Vagina (tissue), 2 donors: ENCODE measurements around the gene VSIG4.

Source experiments
- CTCF ChIP-seq, 3 experiments: fragments of 450-650 bp in 2 of 3; fragments of 200-600 bp in 1 of 3; sonication (generic) in 1 of 3; IDR thresholded peaks; one replicate each; pipeline ENCODE4 v1.5.1; 2017 to 2019; ENCODE audit warnings: antibody characterized with exemption in 3 of 3, mild to moderate bottlenecking in 2 of 3, moderate library complexity in 2 of 3
- POLR2A ChIP-seq, 2 donors: fragments of 450-650 bp; IDR thresholded peaks; one replicate each; pipeline ENCODE4 v1.6.1; 2017; ENCODE audit warnings: antibody characterized with exemption in 2 of 2, mild to moderate bottlenecking in 2 of 2, moderate library complexity in 2 of 2
- POLR2AphosphoS5 ChIP-seq, 2 donors: sonication (generic); formaldehyde crosslinking; IDR thresholded peaks; one replicate each; pipeline ENCODE4 v1.9.0; 2017; ENCODE audit warnings: antibody characterized with exemption in 2 of 2, mild to moderate bottlenecking in 2 of 2, low read depth in 1 of 2; ENCODE audit not compliant: insufficient read depth in 1 of 2

DNA sequence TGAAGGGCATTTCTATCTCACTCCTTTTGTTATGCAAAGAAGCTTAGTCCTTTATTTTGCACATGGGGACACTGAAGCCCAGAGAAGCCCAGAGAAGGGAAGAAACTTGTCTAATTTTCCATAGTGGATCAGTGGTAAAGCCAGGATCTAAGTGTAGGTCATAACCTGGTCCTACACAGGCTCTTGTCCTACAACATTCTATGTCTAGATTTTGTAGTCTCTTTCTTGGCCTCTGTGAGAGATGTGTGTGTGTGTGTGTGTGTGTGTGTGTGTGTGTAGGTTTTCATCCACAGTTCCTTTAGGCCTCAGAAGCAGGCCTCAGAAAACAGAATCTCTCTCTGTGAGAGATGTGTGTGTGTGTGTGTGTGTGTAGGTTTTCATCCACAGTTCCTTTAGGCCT, 38.3 kb downstream of the VSIG4 start:
- no peak for TF ChIP-seq CTCF (IDR thresholded peaks at IDR 0.05)
- no peak for TF ChIP-seq POLR2AphosphoS5 (IDR thresholded peaks at IDR 0.05; ENCODE audit: insufficient read depth in 1 of 2, low read depth in 1 of 2)
- no peak for TF ChIP-seq POLR2A (IDR thresholded peaks at IDR 0.05)
